ENCODE results near the gene RPS27A. TPM values are rescaled to one million over a fixed set of nuclear protein-coding genes. Genes with fewer than 3 reads are reported as not detected.
"Not testable (repeated sequence)": the region's sequence is repeated elsewhere in the genome, so short reads cannot be mapped to it uniquely, and the experiment has no call there.

The RPS27A gene
- total RNA-seq, result 1,000 to 10,000 TPM; 1,531 to 3,365 (median 3,229) TPM

- Histone ChIP-seq H3K36me3 (no peaks in the 10 kb centered on the region), H3K4me1 (peaks cover 0 to 10% of the 10 kb centered on the region in 2 donors), H3K27me3 (no peaks in the 10 kb centered on the region), H3K27ac (peak within 1 kb of the TSS; percentile 91 to 97), H3K9me3 (no peaks in the 10 kb centered on the region), H3K4me3 (peak within 1 kb of the TSS; percentile 71 to 93 (median 76))
- TF ChIP-seq CTCF (IDR thresholded peaks at IDR 0.05), result peak in 1 of 3 donors; percentile 7
- peak; percentile 88 for TF ChIP-seq POLR2A (IDR thresholded peaks at IDR 0.05)
- TF ChIP-seq POLR2AphosphoS5 (IDR thresholded peaks at IDR 0.05), result peak; percentile 92 to 95 (median 95)
- intact Hi-C loops (cut with DNase I; ENCODE audit: low total_unique reads), result no loop called here
- peak; percentile 83 to 87 for DNase-seq (ENCODE audit: low spot score in 2 of 2)
Observed at GRCh38 chr2:55232084-55232862, at the start of gene RPS27A, which contains the start of gene CLHC1. Gene RPS27A (plus strand): TSS chr2:55232688. CDS start chr2:55232825, 137 bp downstream. Gene CLHC1 (minus strand): TSS chr2:55232293. CDS start chr2:55222411, 9,882 bp downstream.

- H3K4me3 ChIP-seq; H3K9me3 ChIP-seq; H3K27me3 ChIP-seq; intact Hi-C loops (cut with DNase I; ENCODE audit: low total_unique reads); H3K36me3 ChIP-seq; DNase-seq (ENCODE audit: low spot score in 2 of 2); H3K27ac ChIP-seq; H3K4me1 ChIP-seq: not testable (repeated sequence)
Observed at GRCh38 chr2:55186837-55187236, 45.7 kb upstream of the RPS27A start.

- H3K27ac ChIP-seq; DNase-seq (ENCODE audit: low spot score in 2 of 2); H3K36me3 ChIP-seq; H3K27me3 ChIP-seq; H3K9me3 ChIP-seq; H3K4me3 ChIP-seq; H3K4me1 ChIP-seq; intact Hi-C loops (cut with DNase I; ENCODE audit: low total_unique reads): not testable (repeated sequence)
Observed at GRCh38 chr2:55191888-55192287, 40.6 kb upstream of the RPS27A start.

GRCh38 chr2:55196526-55196925 is 36.0 kb upstream of the RPS27A start:
- Histone ChIP-seq H3K4me1 (no peaks in the 10 kb centered on the region), H3K27ac (no peak overlapping the region), H3K9me3 (no peaks in the 10 kb centered on the region), H3K36me3 (no peaks in the 10 kb centered on the region), H3K27me3 (no peaks in the 10 kb centered on the region), H3K4me3 (no peak overlapping the region)
- DNase-seq (ENCODE audit: low spot score in 2 of 2), result no peak
- intact Hi-C loops (cut with DNase I; ENCODE audit: low total_unique reads), result no loop called here
- TF ChIP-seq CTCF (IDR thresholded peaks at IDR 0.05), result no peak
- no peak for TF ChIP-seq POLR2A (IDR thresholded peaks at IDR 0.05)
- TF ChIP-seq POLR2AphosphoS5 (IDR thresholded peaks at IDR 0.05), result no peak

GRCh38 chr2:55200416-55200815 is 32.1 kb upstream of the RPS27A start:
- intact Hi-C loops (cut with DNase I; ENCODE audit: low total_unique reads), result no loop called here
- no peaks in the 10 kb centered on the region for H3K36me3 ChIP-seq

More at GRCh38 chr2:55200416-55200815, 32.1 kb upstream of the RPS27A start:
- Histone ChIP-seq H3K4me1 (no peaks in the 10 kb centered on the region), H3K4me3 (no peak overlapping the region), H3K27me3 (no peaks in the 10 kb centered on the region), H3K27ac (no peak overlapping the region), H3K9me3 (no peaks in the 10 kb centered on the region)
- TF ChIP-seq POLR2A (IDR thresholded peaks at IDR 0.05) (no peak), POLR2AphosphoS5 (IDR thresholded peaks at IDR 0.05) (no peak), CTCF (IDR thresholded peaks at IDR 0.05) (no peak)
- no peak for DNase-seq (ENCODE audit: low spot score in 2 of 2)
